Astrocyte (in vitro differentiated cells and primary cell): ENCODE results near the gene EPN3. TPM values are rescaled to one million over a fixed set of nuclear protein-coding genes. Genes with fewer than 3 reads are reported as not detected.

Experiments used
- DNase-seq: peaks from one replicate; pipeline ENCODE4 v3.0.0-alpha.2; 2010; ENCODE audit warnings: low read depth
- FAIRE-seq: peaks from 2 replicates; lab custom pipeline; 2011; peaks lifted over from hg19 to GRCh38; lab: Jason Lieb, UNC
- H2AFZ ChIP-seq: 2 replicates; pipeline ENCODE4 v1.6.0; 2012; ENCODE audit warnings: low read depth, low read length, inconsistent platforms
- H3K27ac ChIP-seq: 2 replicates; pipeline ENCODE4 v1.5.1; 2011; ENCODE audit warnings: low read depth, low read length, inconsistent platforms
- H3K27me3 ChIP-seq: 2 replicates; pipeline ENCODE4 v1.6.0; 2011; ENCODE audit warnings: low read length, inconsistent platforms; ENCODE audit not compliant: insufficient read depth
- H3K36me3 ChIP-seq: 2 replicates; pipeline ENCODE4 v1.5.1; 2011; ENCODE audit warnings: low read length, inconsistent platforms; ENCODE audit not compliant: insufficient read depth
- H3K4me1 ChIP-seq: 2 replicates; pipeline ENCODE4 v1.5.1; 2011; ENCODE audit warnings: low read length, inconsistent platforms; ENCODE audit not compliant: insufficient read depth
- H3K4me2 ChIP-seq: 2 replicates; pipeline ENCODE4 v1.6.0; 2012; ENCODE audit warnings: low read length, inconsistent platforms
- H3K4me3 ChIP-seq: 2 replicates; pipeline ENCODE4 v1.5.1; 2011; ENCODE audit warnings: low read depth, mild to moderate bottlenecking, low read length, inconsistent platforms; ENCODE audit not compliant: insufficient read depth
- H3K79me2 ChIP-seq: 2 replicates; pipeline ENCODE4 v1.6.0; 2012; ENCODE audit warnings: mild to moderate bottlenecking, low read length, inconsistent platforms; ENCODE audit not compliant: insufficient read depth
- H3K9ac ChIP-seq: 2 replicates; pipeline ENCODE4 v1.6.0; 2012; ENCODE audit warnings: mild to moderate bottlenecking, low read length, inconsistent platforms
- H3K9me3 ChIP-seq: 2 replicates; pipeline ENCODE4 v1.5.1; 2012; ENCODE audit warnings: low read depth, mild to moderate bottlenecking, low read length, inconsistent platforms; ENCODE audit not compliant: insufficient read depth
- H4K20me1 ChIP-seq: 2 replicates; pipeline ENCODE4 v1.6.0; 2012; ENCODE audit warnings: low read length, inconsistent platforms; ENCODE audit not compliant: insufficient read depth
- H3K27ac Mint-ChIP-seq: one replicate; pipeline ENCODE4 v1.8.0; 2021; ENCODE audit warnings: mild to moderate bottlenecking, mixed read lengths; ENCODE audit not compliant: unreplicated experiment
- H3K27me3 Mint-ChIP-seq: one replicate; pipeline ENCODE4 v1.8.0; 2021; ENCODE audit warnings: low read depth, mixed read lengths; ENCODE audit not compliant: unreplicated experiment
- H3K36me3 Mint-ChIP-seq: one replicate; pipeline ENCODE4 v1.8.0; 2021; ENCODE audit warnings: low read depth, mixed read lengths; ENCODE audit not compliant: unreplicated experiment
- H3K4me1 Mint-ChIP-seq: one replicate; pipeline ENCODE4 v1.8.0; 2021; ENCODE audit warnings: low read depth, mixed read lengths; ENCODE audit not compliant: unreplicated experiment
- H3K4me3 Mint-ChIP-seq: one replicate; pipeline ENCODE4 v1.8.0; 2021; ENCODE audit warnings: mild to moderate bottlenecking, moderate library complexity, mixed read lengths; ENCODE audit not compliant: unreplicated experiment
- H3K9me3 Mint-ChIP-seq: one replicate; pipeline ENCODE4 v1.8.0; 2021; ENCODE audit warnings: mild to moderate bottlenecking, mixed read lengths; ENCODE audit not compliant: unreplicated experiment
- EZH2 ChIP-seq: IDR thresholded peaks from 2 replicates; pipeline ENCODE4 v1.6.1; 2012; ENCODE audit warnings: mild to moderate bottlenecking, low read length, inconsistent platforms; ENCODE audit not compliant: insufficient read depth
- total RNA-seq: library from RNA; stranded (reverse); gene quantifications from 2 replicates; pipeline ENCODE4 v1.2.1, GENCODE V29; 2021
- TF ChIP-seq, protein P1 (sequence below): IDR thresholded peaks from 2 replicates; pipeline ENCODE4 v1.5.1; 2011; ENCODE audit warnings: low read depth, mild to moderate bottlenecking, inconsistent platforms, low read length, moderate library complexity; ENCODE audit not compliant: insufficient read depth

The EPN3 gene
- total RNA-seq, 1 donor from 2014 or later = 1.7 TPM

DNA sequence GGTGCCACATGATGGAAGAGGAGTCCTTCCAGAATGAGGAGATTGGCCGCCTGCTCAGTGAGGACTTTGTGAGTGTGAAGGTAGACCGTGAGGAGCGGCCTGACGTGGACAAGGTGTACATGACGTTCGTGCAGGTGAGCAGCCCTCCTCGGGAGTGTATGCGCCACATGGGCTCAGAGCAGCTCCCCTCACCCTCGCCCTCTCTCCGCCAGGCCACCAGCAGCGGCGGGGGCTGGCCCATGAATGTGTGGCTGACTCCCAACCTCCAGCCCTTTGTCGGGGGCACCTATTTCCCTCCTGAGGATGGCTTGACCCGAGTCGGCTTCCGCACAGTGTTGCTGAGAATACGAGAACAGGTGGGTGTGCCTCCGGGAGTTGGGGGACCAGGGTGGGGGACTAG lies 16.3 kb downstream of the EPN3 start:
- Histone ChIP-seq H3K27me3 (no peaks in the 10 kb centered on the region), H4K20me1 (peaks cover 8% of the 10 kb centered on the region), H3K4me3 (no peak overlapping the region), H3K4me1 (peaks cover 9% of the 10 kb centered on the region), H3K79me2 (peaks cover 4% of the 10 kb centered on the region), H3K9me3 (no peaks in the 10 kb centered on the region), H3K36me3 (no peaks in the 10 kb centered on the region), H3K4me2 (no peak overlapping the region), H3K27ac (no peak overlapping the region), H3K9ac (no peak overlapping the region), H2AFZ (no peak overlapping the region)
- no peak overlapping the region for H3K27ac Mint-ChIP-seq
- DNase-seq = no peak
- peaks cover 32% of the 10 kb centered on the region for H3K27me3 Mint-ChIP-seq
- FAIRE-seq = no peak
- H3K36me3 Mint-ChIP-seq = peaks cover 7% of the 10 kb centered on the region
- TF ChIP-seq, protein P1, sequence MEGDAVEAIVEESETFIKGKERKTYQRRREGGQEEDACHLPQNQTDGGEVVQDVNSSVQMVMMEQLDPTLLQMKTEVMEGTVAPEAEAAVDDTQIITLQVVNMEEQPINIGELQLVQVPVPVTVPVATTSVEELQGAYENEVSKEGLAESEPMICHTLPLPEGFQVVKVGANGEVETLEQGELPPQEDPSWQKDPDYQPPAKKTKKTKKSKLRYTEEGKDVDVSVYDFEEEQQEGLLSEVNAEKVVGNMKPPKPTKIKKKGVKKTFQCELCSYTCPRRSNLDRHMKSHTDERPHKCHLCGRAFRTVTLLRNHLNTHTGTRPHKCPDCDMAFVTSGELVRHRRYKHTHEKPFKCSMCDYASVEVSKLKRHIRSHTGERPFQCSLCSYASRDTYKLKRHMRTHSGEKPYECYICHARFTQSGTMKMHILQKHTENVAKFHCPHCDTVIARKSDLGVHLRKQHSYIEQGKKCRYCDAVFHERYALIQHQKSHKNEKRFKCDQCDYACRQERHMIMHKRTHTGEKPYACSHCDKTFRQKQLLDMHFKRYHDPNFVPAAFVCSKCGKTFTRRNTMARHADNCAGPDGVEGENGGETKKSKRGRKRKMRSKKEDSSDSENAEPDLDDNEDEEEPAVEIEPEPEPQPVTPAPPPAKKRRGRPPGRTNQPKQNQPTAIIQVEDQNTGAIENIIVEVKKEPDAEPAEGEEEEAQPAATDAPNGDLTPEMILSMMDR = no peak
- no peak for TF ChIP-seq EZH2
- H3K4me3 Mint-ChIP-seq = no peak overlapping the region
- no peaks in the 10 kb centered on the region for H3K4me1 Mint-ChIP-seq
- H3K9me3 Mint-ChIP-seq = peaks cover 5% of the 10 kb centered on the region

DNA sequence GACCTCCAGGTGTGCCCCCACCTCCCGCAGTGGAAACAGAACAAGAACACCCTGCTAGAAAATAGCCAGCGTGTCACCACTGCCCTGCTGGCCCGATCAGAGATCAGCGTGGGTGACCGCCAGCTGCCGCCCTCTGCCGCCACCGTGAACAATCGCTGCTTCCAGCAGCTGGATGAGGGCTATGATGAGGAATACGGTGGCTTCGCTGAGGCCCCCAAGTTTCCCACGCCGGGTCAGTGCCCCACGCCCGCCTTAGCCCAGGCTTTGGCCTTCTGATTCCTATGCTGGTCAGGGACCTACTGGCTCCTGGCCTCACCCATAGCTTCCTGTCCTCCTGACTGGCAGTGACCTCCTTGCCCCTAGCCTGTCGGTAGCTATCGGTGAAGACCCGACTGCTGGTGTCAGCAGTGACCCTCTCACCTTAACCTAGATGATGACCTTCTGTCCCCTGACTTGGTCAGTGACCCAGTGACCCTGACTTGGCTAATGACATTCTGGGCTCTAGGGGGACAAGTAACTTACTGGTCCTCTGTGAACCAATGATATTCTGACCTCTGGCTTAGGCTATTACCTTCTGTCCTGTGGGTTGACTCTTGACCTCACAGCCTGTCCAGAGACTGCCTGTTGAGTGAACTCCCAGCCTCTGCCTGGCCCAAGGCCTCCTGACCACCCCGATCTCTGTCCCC lies 16.9 kb downstream of the EPN3 start:
- no peak for DNase-seq
- Histone ChIP-seq H3K36me3 (no peaks in the 10 kb centered on the region), H3K9me3 (no peaks in the 10 kb centered on the region), H3K27ac (no peak overlapping the region), H3K4me3 (no peak overlapping the region), H3K9ac (no peak overlapping the region), H2AFZ (no peak overlapping the region), H3K79me2 (peaks cover 4% of the 10 kb centered on the region), H3K4me2 (no peak overlapping the region), H4K20me1 (peaks cover 9% of the 10 kb centered on the region), H3K27me3 (no peaks in the 10 kb centered on the region), H3K4me1 (peaks cover 9% of the 10 kb centered on the region)
- no peak for TF ChIP-seq EZH2
- TF ChIP-seq, protein P1 = no peak
- FAIRE-seq = no peak
- peaks cover 7% of the 10 kb centered on the region for H3K36me3 Mint-ChIP-seq
- peaks cover 5% of the 10 kb centered on the region for H3K9me3 Mint-ChIP-seq
- no peak overlapping the region for H3K27ac Mint-ChIP-seq
- H3K4me1 Mint-ChIP-seq = no peaks in the 10 kb centered on the region
- peaks cover 28% of the 10 kb centered on the region for H3K27me3 Mint-ChIP-seq
- H3K4me3 Mint-ChIP-seq = no peak overlapping the region

GRCh38 chr17:50549969-50550368 lies 17.4 kb downstream of the EPN3 start:
- no peaks in the 10 kb centered on the region for H3K4me1 Mint-ChIP-seq

More at GRCh38 chr17:50549969-50550368, 17.4 kb downstream of the EPN3 start:
- Histone ChIP-seq H3K27me3 (no peaks in the 10 kb centered on the region), H3K4me3 (no peak overlapping the region), H3K9me3 (no peaks in the 10 kb centered on the region), H3K36me3 (no peaks in the 10 kb centered on the region), H3K27ac (no peak overlapping the region), H3K79me2 (peaks cover 4% of the 10 kb centered on the region), H3K4me2 (no peak overlapping the region), H4K20me1 (peaks cover 14% of the 10 kb centered on the region), H2AFZ (no peak overlapping the region), H3K4me1 (peaks cover 9% of the 10 kb centered on the region), H3K9ac (no peak overlapping the region)
- peaks cover 1% of the 10 kb centered on the region for H3K9me3 Mint-ChIP-seq
- no peak overlapping the region for H3K4me3 Mint-ChIP-seq
- DNase-seq (no peak), FAIRE-seq (no peak)
- H3K36me3 Mint-ChIP-seq = peaks cover 10% of the 10 kb centered on the region
- TF ChIP-seq, protein P1 = no peak
- TF ChIP-seq EZH2 = no peak
- peaks cover 28% of the 10 kb centered on the region for H3K27me3 Mint-ChIP-seq
- no peak overlapping the region for H3K27ac Mint-ChIP-seq
